ENCODE measurements around the gene NEU1.
"Not testable (repeated sequence)": the region's sequence is repeated elsewhere in the genome, so short reads cannot be mapped to it uniquely, and the experiment has no call there.

NEU1 gene

DNA sequence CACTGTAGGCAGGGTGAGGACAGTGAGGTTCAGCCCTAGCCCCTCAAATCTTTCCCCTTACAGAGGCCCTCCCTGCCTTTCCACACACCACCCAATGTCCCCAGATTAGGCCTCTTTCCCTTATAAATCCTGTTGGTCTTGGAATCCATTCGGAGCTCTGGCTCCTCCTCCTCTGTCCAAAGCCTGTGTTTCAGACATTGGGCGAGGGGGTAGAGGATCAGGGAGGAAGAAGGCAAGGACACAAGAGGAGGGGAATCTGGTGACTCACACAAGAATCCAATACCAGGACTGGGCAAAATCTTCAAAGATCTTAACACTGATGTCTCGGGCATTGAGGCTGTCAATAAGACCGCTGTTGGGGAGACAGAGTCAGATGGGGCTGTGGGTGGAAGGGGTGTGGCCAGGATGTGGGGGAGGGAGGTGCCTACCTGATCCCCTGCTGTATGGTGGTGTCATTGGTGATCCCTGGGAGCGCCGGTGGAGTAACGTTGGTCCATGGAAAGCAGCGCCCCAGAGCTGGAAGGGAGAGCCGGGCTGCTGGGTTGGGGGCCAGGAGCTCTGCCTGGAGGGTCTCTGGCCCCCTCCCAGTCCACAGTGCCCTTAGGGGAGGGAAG lies 8.5 kb upstream of the NEU1 start:
- no peak for DNase-seq

GRCh38 chr6:31870385-31870921 lies 7.8 kb upstream of the NEU1 start:
- DNase-seq = no peak

- no peak for DNase-seq
Observed at GRCh38 chr6:31869343-31869742, 6.7 kb upstream of the NEU1 start.

DNA sequence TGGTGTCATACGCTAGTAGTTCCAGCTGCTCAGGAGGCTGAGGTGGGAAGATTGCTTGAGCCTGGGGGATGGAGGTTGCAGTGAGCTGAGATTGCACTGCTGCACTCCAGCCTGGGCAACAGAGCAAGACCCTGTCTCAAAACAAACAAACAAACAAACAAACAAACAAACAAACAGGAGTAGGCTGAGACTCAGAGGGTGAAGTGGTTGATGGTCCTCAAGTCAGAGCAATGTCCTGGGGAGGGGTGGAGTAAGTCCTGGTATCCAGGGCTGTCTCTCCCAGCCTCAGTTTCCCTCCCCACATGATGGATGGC lies 6.0 kb upstream of the NEU1 start:
- not testable (repeated sequence) for DNase-seq

- no peak for DNase-seq
Observed at GRCh38 chr6:31865205-31866118, 2.8 kb upstream of the NEU1 start.

- DNase-seq = no peak
Observed at GRCh38 chr6:31864818-31865204, 2.2 kb upstream of the NEU1 start.

GRCh38 chr6:31864123-31864562 lies 1.5 kb upstream of the NEU1 start:
- not testable (repeated sequence) for DNase-seq

GRCh38 chr6:31861919-31862343 lies 690 bp downstream of the NEU1 start:
- DNase-seq = no peak

DNA sequence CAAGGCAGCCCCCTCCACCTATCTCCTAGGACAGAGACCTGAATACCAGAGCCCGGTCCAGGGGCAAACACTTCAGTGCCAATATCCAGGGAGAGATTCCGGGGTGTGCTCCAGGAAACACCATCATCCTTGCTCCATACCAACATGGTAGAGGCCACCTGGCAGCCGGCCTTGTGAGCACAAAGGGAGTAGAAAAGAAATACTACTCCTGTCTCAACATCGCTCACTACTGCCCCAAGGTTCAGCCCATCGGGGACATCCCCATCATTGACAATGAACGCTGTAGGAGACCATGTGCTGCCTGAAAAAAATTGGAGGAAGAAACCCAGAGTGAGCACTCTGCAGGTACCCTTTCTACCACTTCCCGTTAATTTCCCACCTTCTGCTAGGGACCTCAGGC lies 1.5 kb downstream of the NEU1 start:
- DNase-seq = no peak

DNA sequence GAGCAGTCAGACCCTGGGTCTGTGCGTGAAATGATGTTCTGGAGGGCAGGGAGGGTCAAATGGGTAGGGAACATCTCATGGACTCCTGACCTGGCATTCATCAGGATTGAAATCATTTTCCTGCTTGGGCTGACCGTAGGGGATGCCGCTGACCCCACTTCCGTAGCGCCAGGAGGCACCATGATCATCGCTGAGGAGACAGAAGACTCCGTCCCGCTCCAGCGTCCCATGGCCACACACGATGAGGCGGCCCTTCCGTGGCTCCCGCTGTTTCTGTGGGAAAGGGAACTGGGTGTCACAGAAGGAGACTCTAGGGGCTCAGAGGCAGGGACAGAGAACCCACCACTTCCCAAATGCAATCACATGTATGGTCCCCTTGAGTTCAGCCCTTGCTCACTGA lies 2.3 kb downstream of the NEU1 start:
- DNase-seq = no peak

DNA sequence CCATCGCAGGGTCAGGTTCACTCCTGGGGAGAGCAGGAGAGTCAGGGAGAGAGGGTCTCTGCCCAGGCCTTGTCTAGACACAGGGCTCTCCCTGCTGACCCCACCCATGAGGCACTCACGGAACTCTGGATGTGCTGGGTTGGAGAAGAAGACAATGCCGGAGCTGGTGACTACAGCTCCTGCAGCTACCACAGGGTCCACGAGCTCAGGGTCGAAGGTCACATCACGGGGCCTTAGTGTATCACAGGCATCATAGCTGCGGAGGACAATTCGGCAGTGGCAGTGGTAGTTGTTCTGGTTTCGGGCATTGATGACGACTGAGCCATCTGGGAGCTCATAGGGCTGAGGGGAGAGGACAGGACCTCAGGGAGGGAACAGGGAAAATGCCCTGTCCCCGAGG lies 2.7 kb downstream of the NEU1 start:
- DNase-seq = no peak

- no peak for DNase-seq
Observed at GRCh38 chr6:31858707-31859106, 3.9 kb downstream of the NEU1 start.

DNA sequence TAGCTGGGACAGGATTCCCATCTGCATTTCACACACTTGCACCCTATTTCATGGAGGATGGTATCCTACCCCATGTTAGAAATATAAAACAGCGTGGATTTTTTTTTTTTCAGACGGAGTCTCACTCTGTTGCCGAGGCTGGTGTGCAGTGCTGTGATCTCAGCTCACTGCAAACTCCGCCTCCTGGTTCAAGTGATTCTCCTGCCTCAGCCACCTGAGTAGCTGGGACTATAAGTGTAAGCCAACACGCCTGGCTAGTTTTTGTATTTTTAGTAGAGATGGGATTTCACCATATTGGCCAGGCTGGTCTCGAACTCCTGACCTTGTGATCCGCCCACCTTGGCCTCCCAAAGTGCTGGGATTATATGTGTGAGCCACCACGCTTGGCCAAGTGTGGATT lies 4.8 kb downstream of the NEU1 start:
- not testable (repeated sequence) for DNase-seq

- not testable (repeated sequence) for DNase-seq
Observed at GRCh38 chr6:31851980-31852718, 10.5 kb downstream of the NEU1 start.

DNA sequence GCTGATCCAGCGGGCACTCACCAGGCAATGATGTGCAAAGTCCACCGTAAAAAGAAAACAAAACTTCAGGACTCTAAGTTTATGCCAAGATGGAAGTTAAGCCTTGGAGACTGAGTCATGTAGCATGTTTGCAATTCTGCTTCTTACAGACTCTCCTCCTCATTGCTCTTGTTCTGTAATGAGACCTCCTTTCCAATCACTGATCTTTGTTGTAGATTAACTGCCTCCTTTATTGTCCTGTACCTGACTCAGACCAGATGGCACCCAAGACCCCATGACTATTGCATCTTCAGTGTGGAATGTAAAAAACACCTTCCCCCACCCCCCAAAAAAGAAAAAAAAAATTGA lies 11.2 kb downstream of the NEU1 start:
- no peak for DNase-seq

GRCh38 chr6:31850765-31851484 lies 11.7 kb downstream of the NEU1 start:
- DNase-seq = no peak

DNA sequence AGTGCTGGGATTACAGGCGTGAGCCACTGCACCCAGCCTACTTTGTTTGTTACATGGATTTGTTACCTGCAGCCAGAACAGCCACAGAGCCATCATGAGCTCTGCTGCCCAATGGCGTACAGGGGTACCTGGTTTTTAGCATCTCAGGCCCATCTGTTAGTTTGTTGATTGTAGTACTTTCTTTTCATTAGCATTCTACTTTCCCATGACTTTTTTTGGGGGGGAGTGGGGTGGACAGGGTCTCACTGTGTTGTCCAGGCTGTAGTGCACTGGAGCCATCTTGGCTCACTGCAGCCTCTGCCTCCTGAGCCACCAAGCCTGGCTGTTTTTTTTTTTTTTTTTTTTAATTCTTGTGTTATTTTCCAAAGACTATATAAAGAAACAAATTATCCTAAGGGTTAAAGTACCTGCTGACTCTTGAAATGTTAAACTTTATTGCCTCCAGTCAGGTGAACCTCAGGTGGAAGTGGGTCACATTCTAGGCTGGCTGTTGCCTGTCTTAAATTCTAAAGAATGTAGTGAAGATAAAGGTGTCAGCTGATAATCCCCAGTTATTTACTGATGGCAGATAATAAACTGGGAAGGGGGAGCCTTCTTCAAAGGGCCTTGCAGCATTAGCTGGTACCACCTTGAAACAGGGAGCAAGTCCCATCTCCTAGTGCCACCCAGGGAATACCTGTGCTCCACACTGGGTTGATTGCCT lies 15.2 kb downstream of the NEU1 start:
- DNase-seq = no peak

DNA sequence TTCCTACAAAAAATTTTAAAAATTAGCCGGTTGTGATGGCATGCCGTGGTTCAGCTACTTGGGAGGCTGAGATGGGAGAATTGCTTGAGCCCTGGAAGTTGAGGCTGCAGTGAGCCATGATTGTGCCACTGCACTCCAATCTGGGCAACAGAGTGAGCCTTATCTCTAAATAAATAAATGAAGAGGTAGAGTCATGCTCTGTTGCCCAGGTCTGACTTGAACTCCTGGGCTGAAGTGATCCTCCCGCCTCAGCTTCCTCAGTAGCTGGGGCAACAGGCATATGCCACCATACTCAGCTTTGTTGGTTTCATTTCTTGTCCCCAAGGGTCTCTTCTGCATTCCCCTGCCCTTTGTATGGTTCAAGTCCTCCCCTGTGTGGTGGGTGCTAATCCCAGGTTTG lies 18.1 kb downstream of the NEU1 start:
- DNase-seq = no peak

- DNase-seq = no peak
Observed at GRCh38 chr6:31842053-31842452, 20.6 kb downstream of the NEU1 start.

- not testable (repeated sequence) for DNase-seq
Observed at GRCh38 chr6:31839779-31840126, 22.9 kb downstream of the NEU1 start.

- DNase-seq = no peak
Observed at GRCh38 chr6:31838968-31839367, 23.7 kb downstream of the NEU1 start.

- DNase-seq = not testable (repeated sequence)
Observed at GRCh38 chr6:31838114-31838553, 24.5 kb downstream of the NEU1 start.
